ENCODE measurements around the gene KRT73.

- TF ChIP-seq CTCF (IDR thresholded peaks at IDR 0.05; ENCODE audit: extremely low read depth in 1 of 2, insufficient read depth in 1 of 2, low read depth in 1 of 2, low read length in 2 of 2): no peak
- no peak for TF ChIP-seq POLR2AphosphoS5 (IDR thresholded peaks at IDR 0.05; ENCODE audit: insufficient read depth, low read depth, low read length)
These were observed 18.4 kb upstream of the KRT73 start for GRCh38 chr12:52636592-52637258.
